Ishikawa (cell line): Measurements from ENCODE around the gene DIP2A.

Experiments used
- CEBPB ChIP-seq: IDR thresholded peaks from 2 replicates; pipeline ENCODE4 v1.6.1; 2012
- CREB1 ChIP-seq: IDR thresholded peaks from 2 replicates; pipeline ENCODE4 v1.6.1; 2012; ENCODE audit warnings: low read depth
- EGR1 ChIP-seq: IDR thresholded peaks from 2 replicates; pipeline ENCODE4 v1.6.1; 2012
- EP300 ChIP-seq: IDR thresholded peaks from 2 replicates; pipeline ENCODE4 v1.6.1; 2012; ENCODE audit warnings: borderline replicate concordance
- FOXM1 ChIP-seq: IDR thresholded peaks from 2 replicates; pipeline ENCODE4 v1.6.1; 2012; ENCODE audit warnings: low read depth, borderline replicate concordance
- MAX ChIP-seq: IDR thresholded peaks from 2 replicates; pipeline ENCODE4 v1.6.1; 2012
- RAD21 ChIP-seq: IDR thresholded peaks from 2 replicates; pipeline ENCODE4 v1.6.1; 2012; ENCODE audit warnings: low read depth
- REST ChIP-seq: IDR thresholded peaks from 2 replicates; pipeline ENCODE4 v1.6.1; 2012; ENCODE audit warnings: low read depth, mild to moderate bottlenecking
- TAF1 ChIP-seq: IDR thresholded peaks from 2 replicates; pipeline ENCODE4 v1.6.1; 2012; ENCODE audit warnings: low read depth, mild to moderate bottlenecking
- TEAD4 ChIP-seq: IDR thresholded peaks from 2 replicates; pipeline ENCODE4 v1.6.1; 2012
- YY1 ChIP-seq: IDR thresholded peaks from 2 replicates; pipeline ENCODE4 v1.6.1; 2012; ENCODE audit warnings: low read depth

DNA sequence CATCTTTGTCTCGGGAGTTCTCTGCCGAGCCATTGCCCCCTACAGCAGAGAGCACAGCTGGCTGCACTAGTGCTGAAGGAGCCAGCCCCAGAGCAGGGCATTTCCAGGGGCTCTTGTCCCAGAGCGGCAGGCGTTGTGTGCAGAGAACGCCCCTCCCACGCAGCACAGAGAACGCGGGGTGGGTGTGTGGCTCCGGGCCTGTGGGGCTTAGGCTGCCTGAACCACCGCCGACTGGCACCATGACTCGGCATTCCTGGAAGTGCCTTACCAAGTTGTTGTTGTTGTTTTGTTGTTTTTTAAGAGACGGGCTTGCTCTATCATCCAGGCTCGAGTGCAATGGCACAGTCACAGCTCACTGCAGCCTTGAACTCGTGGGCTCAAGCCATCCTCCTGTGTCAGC, 15.8 kb upstream of the DIP2A start:
- no peak for TF ChIP-seq REST
- no peak for TF ChIP-seq EP300
- no peak for TF ChIP-seq YY1
- TF ChIP-seq EGR1: no peak
- TF ChIP-seq RAD21: no peak
- no peak for TF ChIP-seq TEAD4
- TF ChIP-seq TAF1: no peak
- no peak for TF ChIP-seq MAX
- TF ChIP-seq FOXM1: no peak
- no peak for TF ChIP-seq CREB1
- no peak for TF ChIP-seq CEBPB
